Kidney (tissue), 14 donors: ENCODE measurements around the gene SS18L1. TPM values are rescaled to one million over a fixed set of nuclear protein-coding genes. Genes with fewer than 3 reads are reported as not detected.

Experiments
- DNase-seq, 5 donors: peaks; one replicate each; pipeline ENCODE4 v3.0.0-alpha.2; 2013 to 2020
- FAIRE-seq: peaks from 2 replicates; lab custom pipeline; 2012; peaks lifted over from hg19 to GRCh38; lab: Jason Lieb, UNC
- H3K27ac ChIP-seq, 2 donors: one replicate each; pipeline ENCODE4 v1.7.0; 2013; ENCODE audit warnings: low read depth in 2 of 2, low read length in 2 of 2, inconsistent platforms in 1 of 2
- H3K27me3 ChIP-seq: one replicate; pipeline ENCODE4 v1.7.1; 2013; ENCODE audit warnings: low read length, inconsistent platforms; ENCODE audit not compliant: control insufficient read depth, insufficient read depth
- H3K36me3 ChIP-seq, 3 donors: one replicate each; pipeline versions ENCODE4 v1.7.0 to v1.7.1; 2013; ENCODE audit warnings: low read length in 3 of 3, control low read depth in 1 of 3, inconsistent platforms in 1 of 3; ENCODE audit not compliant: insufficient read depth in 3 of 3, control insufficient read depth in 2 of 3
- H3K4me1 ChIP-seq, 3 donors: one replicate each; pipeline versions ENCODE4 v1.7.0 to v1.7.1; 2013; ENCODE audit warnings: low read length in 3 of 3, inconsistent platforms in 1 of 3, low read depth in 1 of 3; ENCODE audit not compliant: control insufficient read depth in 2 of 3, insufficient read depth in 2 of 3
- H3K4me3 ChIP-seq, 3 donors: one replicate each; pipeline versions ENCODE4 v1.7.0 to v1.8.1; 2013; ENCODE audit warnings: low read length in 3 of 3, control low read depth in 1 of 3, inconsistent platforms in 1 of 3
- H3K9ac ChIP-seq, 3 donors: one replicate each; pipeline versions ENCODE4 v1.7.0 to v1.7.1; 2013; ENCODE audit warnings: low read length in 3 of 3, control low read depth in 1 of 3, inconsistent platforms in 1 of 3
- H3K9me3 ChIP-seq, 3 donors: one replicate each; pipeline versions ENCODE4 v1.7.0 to v1.7.1; 2013; ENCODE audit warnings: low read length in 3 of 3, control low read depth in 1 of 3, inconsistent platforms in 1 of 3; ENCODE audit not compliant: control insufficient read depth in 2 of 3, insufficient read depth in 1 of 3
- CTCF ChIP-seq: IDR thresholded peaks from 3 replicates; pipeline ENCODE4 v1.5.1; 2012; ENCODE audit warnings: mild to moderate bottlenecking, moderate library complexity, borderline replicate concordance; ENCODE audit not compliant: insufficient read depth; ENCODE audit errors: extremely low read depth
- intact Hi-C: fragments of 100-400 bp; cut with DNase I; formaldehyde crosslinking; loops from one replicate; pipeline ENCODE4 v1.11.1; 2022
- polyA plus RNA-seq: library from polyadenylated mRNA; stranded (reverse); fragments of 350-450 nt; fragmentation: Illumina TruSeq; extraction: RNeasy Lipid Tissue Mini Kit (QIAGEN cat#74804); gene quantifications from one replicate; pipeline ENCODE4 v1.2.3, GENCODE V29; 2014; ENCODE audit warnings: low read depth, low replicate concordance; ENCODE audit not compliant: insufficient read depth
- total RNA-seq: library from RNA; stranded (reverse); fragmentation: NEBNext Ultra II Directional; extraction: Animal tissue kit (Norgen Biotek cat#: 25700); gene quantifications from one replicate; pipeline ENCODE4 v1.2.1, GENCODE V29; 2021
- donor health status: control.
- donor health status: control.
- donor health status: control.
- donor health status: control.
- donor health status: control.
- donor health status: DM: yes; HTN: yes; CAD: no.
- donor health status: Normal renal cell carcinoma (clear cell type).

Gene SS18L1
- total and polyA plus RNA-seq, 2 donors from 2014 or later: 6.5 to 12.0 TPM

GRCh38 chr20:62174021-62174804 lies 30.6 kb downstream of the SS18L1 start:
- Histone ChIP-seq H3K9me3 (no peaks in the 10 kb centered on the region), H3K9ac (no peak overlapping the region), H3K4me1 (no peaks in the 10 kb centered on the region), H3K36me3 (peaks cover 3 to 17% (median 7%) of the 10 kb centered on the region in 3 donors), H3K4me3 (no peak overlapping the region), H3K27me3 (no peaks in the 10 kb centered on the region), H3K27ac (no peak overlapping the region)
- DNase-seq: no peak
- intact Hi-C loops: no loop called here
- FAIRE-seq: no peak
- TF ChIP-seq CTCF: no peak

- no peaks in the 10 kb centered on the region for H3K27me3 ChIP-seq
- no peak for DNase-seq
- no peaks in the 10 kb centered on the region for H3K4me1 ChIP-seq
- FAIRE-seq: no peak
- H3K9ac ChIP-seq: no peak overlapping the region
- H3K36me3 ChIP-seq: peaks cover 3 to 18% (median 8%) of the 10 kb centered on the region in 3 donors
- TF ChIP-seq CTCF: no peak
- no peak overlapping the region for H3K4me3 ChIP-seq
- H3K9me3 ChIP-seq: no peaks in the 10 kb centered on the region
- intact Hi-C loops: no loop called here
- no peak overlapping the region for H3K27ac ChIP-seq
Observed at GRCh38 chr20:62174870-62175624, 31.5 kb downstream of the SS18L1 start.

DNA sequence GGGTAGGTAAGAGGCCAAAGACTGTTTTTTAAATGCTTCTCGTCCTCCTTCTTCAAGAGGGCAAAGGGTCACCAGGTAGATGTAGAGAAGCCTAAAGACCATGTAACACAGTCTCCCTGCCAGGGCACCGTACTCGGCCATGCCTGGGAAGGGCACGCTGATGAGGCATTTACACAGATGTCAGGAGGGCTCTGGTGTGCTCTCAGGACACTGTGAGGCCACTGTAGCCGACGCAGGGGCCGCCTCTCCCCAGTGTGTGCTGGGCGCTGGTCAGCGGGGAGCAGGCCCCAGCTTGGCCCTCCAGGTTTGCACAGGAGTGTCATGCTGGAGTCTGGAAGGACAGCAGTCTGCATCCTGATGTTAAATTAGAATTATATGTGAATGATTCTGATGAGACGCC lies 32.1 kb downstream of the SS18L1 start:
- no peaks in the 10 kb centered on the region for H3K27me3 ChIP-seq
- H3K36me3 ChIP-seq: peaks cover 3 to 18% (median 8%) of the 10 kb centered on the region in 3 donors
- DNase-seq: no peak
- FAIRE-seq: no peak
- H3K4me3 ChIP-seq: no peak overlapping the region
- H3K27ac ChIP-seq: no peak overlapping the region
- H3K4me1 ChIP-seq: no peaks in the 10 kb centered on the region
- intact Hi-C loops: no loop called here
- TF ChIP-seq CTCF: no peak
- no peaks in the 10 kb centered on the region for H3K9me3 ChIP-seq
- H3K9ac ChIP-seq: no peak overlapping the region
